ENCODE data around the gene SPRR2D.

Gene SPRR2D

DNA sequence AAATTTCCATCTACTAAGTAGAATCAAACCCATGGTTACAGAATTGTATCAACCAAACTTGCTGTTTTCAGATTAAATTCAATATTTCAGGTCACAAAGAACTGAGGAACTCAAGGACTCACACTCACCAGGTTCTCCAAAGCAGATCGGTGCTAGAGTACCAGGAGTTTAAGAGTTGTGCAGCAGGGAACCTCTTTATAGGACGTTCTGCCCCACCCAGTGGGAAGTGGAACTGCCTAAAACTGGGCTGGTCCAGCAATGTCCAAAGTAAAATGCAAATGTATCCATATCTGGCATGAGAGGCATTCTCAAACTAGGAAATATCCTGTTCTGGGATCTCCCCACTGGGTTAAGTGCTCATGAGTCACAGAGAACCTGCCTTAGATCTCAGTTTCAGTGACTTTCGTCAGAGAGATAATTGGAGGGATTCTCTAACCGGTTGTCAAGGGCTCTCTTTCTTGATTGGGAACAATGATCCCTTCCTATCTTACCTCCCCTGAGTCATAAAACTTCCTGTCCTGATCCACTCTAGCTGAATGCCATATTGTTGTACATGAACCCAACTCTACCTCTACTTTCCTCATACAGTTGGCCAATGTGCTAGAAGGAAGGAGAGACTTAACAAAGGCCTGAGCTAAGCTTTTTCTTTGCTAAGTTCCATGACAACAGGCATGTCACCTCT is at the start of gene SPRR2D:
Gene SPRR2D (minus strand): TSS at position 171 of the 682 bp plus-strand sequence. CDS start 774 bp downstream, outside the sequence.
- TF ChIP-seq, protein P1, sequence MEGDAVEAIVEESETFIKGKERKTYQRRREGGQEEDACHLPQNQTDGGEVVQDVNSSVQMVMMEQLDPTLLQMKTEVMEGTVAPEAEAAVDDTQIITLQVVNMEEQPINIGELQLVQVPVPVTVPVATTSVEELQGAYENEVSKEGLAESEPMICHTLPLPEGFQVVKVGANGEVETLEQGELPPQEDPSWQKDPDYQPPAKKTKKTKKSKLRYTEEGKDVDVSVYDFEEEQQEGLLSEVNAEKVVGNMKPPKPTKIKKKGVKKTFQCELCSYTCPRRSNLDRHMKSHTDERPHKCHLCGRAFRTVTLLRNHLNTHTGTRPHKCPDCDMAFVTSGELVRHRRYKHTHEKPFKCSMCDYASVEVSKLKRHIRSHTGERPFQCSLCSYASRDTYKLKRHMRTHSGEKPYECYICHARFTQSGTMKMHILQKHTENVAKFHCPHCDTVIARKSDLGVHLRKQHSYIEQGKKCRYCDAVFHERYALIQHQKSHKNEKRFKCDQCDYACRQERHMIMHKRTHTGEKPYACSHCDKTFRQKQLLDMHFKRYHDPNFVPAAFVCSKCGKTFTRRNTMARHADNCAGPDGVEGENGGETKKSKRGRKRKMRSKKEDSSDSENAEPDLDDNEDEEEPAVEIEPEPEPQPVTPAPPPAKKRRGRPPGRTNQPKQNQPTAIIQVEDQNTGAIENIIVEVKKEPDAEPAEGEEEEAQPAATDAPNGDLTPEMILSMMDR (IDR thresholded peaks at IDR 0.05): no peak

DNA sequence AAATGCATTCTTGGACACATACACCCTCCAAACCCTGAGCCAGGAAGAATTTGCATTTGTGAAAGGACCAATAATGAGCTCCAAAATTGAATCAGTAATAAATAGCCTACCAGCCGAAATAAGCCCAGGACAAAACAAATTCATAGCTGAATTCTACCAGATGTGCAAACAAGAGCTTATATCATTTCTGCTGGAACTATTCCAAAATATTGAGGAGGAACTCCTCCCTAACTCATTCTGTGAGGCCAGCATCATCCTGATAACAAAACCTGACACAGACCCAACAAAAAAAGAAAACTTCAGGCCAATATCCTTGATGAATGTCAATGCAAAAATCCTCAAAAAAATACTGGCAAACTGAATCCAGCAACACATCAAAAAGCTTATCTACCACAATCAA is 46.7 kb upstream of the SPRR2D start:
- TF ChIP-seq, protein P1 (IDR thresholded peaks at IDR 0.05): no peak

DNA sequence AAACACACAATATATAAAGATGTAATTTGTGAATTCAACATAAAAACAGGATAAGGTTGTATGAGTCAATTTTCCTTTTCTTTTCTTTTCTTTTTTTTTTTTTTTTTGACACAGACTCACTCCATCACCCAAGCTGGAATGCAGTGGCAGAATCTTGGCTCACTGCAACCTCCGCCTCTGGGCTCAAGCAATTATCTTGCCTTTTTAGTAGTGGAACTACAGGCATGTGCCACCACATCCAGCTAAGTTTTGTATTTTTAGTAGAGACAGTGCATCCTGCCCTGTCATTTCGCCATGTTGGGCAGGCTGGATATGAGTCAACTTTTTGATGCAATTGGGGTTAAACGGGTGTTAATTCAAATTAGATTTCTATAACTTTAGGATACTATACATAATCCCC is 40.8 kb upstream of the SPRR2D start:
- TF ChIP-seq, protein P1 (IDR thresholded peaks at IDR 0.05): no peak

DNA sequence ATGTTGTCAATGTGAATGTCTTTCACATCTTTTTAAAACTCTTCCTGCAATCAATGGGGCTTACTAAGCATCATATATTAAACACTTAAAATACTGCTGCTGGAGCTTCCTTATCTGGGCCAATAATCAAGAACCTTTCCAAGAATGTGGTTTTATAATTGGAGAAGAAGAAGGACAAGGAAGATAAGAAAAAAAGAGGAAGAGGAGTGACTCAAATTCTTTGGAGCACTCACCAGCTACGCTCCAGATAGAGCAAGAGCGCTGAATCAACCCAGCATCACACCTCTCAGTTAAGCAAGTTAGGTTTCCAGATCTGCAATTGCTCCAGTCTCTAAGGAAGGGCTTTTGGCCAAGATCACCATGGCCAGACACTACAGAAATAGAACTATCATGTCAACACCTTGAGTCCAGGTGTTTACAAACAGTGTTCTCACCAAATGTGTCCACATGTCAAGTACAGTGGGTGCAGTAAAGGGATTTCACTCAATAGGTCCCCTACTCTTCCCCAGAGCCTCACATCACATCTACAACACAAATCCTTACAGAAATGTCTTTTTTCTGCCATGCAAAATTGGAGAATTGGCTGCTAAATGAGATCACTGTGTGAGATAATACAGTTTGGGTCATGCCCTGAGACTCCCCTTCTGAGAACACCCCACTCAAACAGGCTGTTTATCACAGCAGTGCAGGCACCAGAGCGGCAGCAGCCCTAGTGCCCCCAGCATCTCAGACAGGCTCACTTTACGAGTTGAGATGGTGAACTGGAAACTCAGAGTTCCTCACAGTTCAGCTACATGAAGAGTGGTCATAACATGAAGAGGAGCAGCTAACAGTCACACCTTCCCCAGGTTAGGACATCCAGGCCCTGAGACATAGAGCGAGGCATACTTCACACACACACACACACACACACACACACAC is 32.1 kb upstream of the SPRR2D start:
- TF ChIP-seq, protein P1 (IDR thresholded peaks at IDR 0.05): no peak

DNA sequence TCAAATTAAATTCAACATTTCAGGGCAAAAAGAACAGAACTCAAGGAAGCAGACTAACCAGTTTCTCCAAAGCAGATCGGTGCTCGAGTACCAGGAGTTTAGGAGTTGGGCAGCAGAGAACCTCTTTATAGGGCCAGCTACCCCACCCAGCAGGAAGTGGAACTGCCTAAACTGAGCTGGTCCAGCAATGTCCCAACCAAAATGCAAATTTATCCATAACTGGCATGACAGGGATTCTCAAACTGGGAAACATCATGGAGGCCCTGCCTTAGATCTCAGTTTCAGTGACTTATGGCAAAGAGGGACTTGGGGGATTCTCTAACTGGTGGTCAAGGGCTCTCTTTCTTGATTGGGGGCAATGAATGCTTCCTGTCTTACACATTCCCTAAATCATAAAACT is 30.6 kb upstream of the SPRR2D start, which contains the start of gene SPRR2B:
Gene SPRR2B (minus strand): TSS at position 101 of the 400 bp plus-strand sequence. CDS start 772 bp downstream, outside the sequence.
- TF ChIP-seq, protein P1 (IDR thresholded peaks at IDR 0.05): no peak

DNA sequence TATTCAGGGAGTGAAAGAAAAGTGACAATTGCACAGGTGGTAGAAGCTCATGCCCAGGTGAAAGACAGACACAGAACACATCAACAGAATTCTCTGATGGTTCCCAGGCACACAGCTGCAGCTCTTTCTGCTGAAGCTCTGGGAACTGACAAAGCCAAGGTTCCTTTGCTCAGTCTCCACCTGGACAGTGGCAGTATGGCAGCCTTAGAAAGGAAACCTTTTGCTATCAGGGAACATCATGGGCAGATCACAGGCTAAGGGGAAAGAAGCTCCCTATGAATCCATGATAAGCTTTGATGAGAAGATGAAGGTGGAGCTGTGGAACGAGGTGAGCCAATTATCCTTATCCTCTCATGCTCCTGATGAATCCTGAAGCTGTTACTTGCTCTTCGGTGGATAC is 29.3 kb upstream of the SPRR2D start:
- TF ChIP-seq, protein P1 (IDR thresholded peaks at IDR 0.05): no peak

DNA sequence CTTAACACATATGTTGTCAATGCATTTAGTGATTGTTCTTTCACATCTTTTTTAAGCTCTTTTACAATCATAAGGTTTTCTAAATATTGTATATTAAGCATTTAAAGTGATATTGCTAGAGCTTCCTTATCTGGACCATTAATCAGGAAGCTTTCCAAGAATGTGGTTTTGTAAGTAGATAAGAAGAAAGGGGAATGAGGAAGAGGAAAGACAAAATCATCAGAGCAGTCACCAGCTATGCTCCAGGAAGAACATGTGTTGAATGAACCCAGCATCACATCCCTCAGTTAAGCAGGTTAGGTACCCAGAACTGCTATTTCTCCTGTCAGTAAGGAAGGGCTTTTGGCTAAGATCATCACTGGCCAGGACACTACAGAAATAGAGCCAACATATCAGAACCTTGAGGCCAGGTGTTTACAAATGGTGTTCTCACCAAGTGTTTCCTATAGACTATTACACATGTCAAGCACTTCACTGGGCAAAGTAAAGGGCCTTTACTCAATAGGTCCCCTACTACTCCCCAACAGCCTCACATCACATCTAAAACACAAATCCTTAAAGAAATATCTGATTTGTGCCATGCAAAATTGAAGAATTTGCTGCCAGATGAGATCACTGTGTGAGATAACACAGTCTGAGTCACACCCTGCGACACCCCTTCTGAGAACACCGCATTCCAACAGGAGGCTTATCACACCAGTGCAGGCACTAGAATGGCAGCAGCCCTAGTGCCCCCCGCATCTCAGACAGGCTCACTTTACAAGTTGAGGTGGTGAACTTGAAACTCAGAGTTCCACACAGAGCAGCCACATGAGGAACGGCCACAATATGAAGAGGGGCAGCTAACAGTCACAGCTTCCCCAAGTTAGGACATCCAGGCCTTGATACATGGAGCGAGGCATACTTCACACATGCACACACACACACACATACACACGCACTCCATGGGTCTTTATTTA is 18.2 kb upstream of the SPRR2D start:
- TF ChIP-seq, protein P1 (IDR thresholded peaks at IDR 0.05): no peak
